DMS53 treated with DMSO at 0.1 percent for 48 hours (cell line): ENCODE measurements around the gene SPATS2.
"Not testable (repeated sequence)": the region's sequence is repeated elsewhere in the genome, so short reads cannot be mapped to it uniquely, and the experiment has no call there.

Experiments used
- DNase-seq: peaks from one replicate; lab custom pipeline; 2025; ENCODE audit not compliant: unreplicated experiment; lab: John Stamatoyannopoulos, UW

The SPATS2 gene

DNA sequence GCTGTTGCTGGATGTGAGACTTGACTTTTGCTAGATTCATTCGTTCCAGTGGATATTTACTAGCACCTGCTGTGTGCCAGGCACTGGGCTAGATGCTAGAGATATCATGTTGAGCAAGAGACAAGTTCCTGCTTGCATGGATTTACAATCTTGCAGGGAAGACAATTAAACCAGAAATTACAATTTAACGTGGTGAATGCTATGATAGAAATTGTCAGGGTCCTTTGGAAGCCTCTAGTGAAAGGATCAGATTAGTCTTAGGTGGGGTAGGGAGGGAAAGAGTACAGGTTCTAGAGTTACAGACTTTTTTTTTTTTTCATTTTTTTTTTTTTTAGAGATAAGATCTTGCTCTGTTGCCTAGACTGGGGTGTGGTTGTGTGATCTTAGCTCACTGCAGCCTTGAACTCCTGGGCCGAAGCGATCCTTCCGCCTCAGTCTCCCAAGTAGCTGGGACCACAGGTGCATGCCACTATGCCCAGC lies 36.7 kb downstream of the SPATS2 start:
- DNase-seq = no peak

DNA sequence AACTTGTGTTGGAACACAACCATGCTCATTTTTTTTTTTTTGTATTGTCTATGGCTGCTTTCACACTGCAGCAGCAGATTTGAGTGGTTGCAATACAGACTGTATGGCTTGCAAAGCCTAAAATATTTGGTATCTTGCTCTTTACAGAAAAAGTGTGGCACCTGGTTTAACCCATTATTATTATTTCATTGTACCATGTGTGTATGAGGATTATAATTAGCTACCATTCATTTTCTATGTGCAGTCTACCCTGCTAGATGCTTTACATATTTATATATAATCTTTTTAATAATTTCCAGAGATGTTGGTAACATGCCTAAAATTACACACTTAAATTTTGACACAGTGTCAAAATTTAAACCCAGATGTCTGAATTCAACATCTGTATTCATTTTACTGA lies 37.7 kb downstream of the SPATS2 start:
- no peak for DNase-seq

DNA sequence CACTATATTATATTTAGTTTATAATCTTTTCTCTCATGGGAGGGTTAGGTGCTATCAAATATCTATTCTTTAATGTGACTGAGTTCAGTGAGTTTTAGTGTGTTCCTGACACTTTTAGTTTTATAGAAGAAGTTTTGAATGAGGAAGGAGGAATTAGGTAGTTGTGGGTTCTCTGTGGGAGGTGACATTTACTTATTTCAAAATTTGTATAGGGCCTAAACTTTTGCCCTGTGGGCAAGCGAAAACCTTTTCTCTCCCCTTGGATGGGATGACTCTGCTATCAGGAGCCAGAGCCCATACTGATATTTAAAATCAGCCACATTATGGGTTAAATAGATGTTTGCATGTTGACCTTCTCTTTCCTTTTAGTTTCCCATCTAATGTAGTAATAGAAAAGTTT lies 43.6 kb downstream of the SPATS2 start:
- DNase-seq = no peak

DNA sequence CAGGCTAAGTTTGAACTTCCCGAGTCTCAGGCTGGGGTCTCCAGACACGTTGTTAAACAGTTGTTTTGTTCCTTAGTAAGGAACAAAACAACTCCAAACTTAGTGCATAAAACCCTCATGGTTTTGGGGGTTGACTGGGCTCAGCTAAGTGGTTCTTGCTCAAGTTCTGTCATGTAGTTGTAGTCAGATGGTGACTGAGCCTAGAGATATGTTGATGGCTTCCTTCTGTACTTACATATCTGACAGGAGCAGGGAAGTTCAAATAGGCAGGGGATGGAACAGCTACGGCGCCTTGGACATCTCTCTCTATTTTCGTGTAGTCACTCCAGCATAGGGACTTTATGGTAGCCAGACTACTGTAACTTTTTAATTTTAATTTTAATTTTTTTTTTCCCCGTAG lies 45.7 kb downstream of the SPATS2 start:
- no peak for DNase-seq

DNA sequence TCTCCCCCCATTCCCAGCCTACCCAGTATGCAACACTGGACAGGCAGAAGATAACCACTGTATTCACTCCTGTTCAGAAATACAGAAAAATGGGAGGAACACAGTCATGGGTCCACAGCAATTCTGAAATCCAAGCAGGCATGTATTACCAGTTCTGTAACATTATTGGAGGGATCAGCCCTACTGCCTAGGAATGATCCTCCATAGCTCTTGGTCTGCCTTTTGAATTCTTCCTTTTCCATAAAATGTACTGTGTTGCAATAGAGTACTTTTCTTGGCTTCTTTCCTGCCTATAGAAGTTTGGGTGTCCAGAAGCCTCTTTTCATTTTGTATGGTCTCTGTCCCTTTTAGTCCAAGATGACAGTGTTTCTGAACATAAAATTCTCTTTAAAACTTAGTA lies 46.5 kb downstream of the SPATS2 start:
- DNase-seq = no peak

DNA sequence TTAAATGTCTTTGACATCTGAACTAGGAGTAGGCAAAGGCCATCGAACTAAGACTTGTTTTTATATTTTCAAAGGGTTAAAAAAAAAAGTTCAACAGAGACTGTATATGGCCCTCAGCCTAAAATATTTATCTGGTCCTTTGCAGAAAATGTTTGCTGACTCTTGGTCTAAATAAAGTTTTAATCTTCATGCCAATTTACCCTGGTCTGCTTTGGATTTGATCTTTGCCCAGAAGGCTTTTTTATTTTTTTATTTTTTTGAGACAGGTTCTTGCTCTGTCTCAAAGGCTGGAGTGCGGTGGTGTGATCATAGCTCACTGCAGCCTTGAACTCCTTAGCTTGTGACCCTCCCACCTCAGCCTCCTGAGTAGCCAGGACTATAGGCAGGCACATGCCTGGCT lies 47.1 kb downstream of the SPATS2 start:
- DNase-seq = no peak

DNA sequence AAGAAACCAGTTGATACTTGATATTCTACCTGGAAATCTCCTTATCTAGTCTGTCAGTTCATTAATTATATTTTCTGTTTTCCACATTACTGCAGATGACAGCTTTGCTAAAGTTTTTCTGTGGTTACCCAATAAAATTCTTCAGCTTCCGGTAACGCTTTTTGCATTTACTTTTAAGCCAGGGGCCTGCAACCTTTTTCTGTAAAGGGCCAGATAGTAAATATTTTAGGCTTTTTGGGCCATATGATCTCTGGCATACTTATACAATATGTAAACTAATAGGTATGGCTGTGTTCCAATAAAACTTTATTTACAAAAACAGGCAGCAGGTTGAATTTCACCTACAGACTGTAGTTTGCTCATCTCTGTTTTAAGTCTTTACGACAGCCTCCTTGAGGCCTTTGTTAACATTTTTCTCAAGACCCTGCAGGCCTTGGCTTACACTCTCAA lies 48.3 kb downstream of the SPATS2 start:
- DNase-seq = no peak

DNA sequence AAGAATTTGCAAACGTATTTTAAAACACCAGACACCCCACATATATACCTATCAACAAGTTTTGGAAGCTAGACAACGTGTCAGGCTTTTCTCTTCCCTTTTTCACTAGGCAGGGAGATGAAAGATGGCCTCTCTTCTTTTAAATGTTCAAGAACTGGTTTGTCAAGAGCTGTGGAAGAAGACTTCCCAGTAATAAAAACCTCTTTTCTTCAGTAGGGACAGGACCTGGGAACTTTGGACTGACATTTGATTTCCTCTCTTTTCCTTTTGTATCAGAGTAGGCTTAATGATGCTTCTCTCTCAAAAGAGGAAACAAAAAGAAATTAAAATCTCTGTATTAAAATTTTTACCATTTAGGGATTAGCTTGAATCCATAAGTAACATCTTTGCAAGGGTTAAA lies 49.6 kb downstream of the SPATS2 start:
- no peak for DNase-seq

DNA sequence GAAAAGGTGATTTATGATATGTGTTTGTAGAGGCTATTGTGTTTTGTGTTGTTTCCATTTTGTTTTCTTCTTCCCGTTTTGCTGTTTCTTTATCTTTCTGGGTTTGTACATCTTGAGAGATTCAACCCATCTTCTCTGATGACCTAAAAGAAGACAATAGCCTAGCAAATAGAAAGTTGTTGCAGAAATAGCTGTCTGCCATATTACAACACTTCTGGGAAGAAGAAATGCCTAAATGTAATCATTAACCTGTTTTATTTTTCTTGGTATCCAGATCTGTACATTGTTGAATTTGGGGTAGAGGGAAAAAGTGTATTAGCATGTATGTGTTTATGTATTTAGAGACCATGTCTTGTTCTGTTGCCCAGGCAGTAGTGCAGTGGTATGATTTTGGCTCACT lies 50.3 kb downstream of the SPATS2 start:
- DNase-seq = no peak

DNA sequence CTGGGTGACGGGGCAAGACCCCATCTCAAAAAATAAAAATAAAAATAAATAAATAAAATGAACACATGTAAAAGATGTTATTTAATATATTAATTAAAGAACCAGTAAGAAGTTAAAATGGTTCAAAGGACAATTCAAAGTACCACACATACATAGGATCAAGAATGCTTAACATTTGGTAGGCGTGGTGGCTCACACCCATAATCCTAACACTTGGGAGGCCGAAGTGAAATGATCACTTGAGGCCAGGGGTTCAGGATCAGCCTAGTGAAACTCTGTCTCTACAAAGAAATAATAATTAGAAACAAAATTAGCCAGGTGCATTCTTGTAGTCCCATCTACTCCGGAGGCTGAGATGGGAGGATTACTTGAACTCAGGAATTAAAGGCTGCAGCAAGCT lies 53.3 kb downstream of the SPATS2 start:
- DNase-seq = no peak

DNA sequence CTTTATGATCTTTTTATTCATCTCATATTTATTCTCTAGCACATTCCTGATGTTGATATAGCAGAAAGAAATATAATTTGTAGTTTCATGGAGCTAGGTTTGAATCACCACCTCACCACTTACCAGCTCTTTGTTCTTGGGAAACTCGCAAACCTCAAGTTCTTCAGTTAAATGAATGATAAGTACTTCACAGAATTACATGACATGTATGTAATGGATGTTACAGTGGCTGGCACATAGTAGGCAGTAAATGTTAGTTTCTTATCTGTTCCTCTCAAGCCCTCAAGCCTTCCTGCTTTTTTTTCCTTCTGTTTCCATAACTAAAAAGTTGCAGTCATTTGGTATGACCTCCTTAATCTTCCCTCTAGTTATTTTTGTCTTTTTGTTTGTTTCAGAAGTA lies 54.9 kb downstream of the SPATS2 start:
- DNase-seq = no peak

DNA sequence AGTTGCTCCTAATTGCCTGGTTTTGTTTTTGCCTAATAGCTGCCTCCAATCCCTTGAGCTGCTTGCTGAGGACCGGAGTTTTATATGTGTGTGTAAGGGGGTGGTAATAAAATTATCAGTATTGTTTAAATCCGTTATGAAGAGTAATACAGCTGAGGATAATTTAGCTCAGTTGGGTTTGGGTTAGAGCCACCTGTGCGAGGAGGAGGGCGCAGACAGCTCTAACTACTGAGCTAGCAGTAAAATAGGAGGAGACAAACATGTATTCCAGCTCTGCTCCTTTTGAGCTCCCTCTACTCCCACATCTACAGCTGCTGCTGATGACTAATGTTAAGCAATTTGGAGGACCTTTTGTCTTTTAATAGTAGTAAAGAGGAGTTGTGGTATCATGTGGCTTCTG lies 61.5 kb downstream of the SPATS2 start:
- peak; percentile 12 for DNase-seq

DNA sequence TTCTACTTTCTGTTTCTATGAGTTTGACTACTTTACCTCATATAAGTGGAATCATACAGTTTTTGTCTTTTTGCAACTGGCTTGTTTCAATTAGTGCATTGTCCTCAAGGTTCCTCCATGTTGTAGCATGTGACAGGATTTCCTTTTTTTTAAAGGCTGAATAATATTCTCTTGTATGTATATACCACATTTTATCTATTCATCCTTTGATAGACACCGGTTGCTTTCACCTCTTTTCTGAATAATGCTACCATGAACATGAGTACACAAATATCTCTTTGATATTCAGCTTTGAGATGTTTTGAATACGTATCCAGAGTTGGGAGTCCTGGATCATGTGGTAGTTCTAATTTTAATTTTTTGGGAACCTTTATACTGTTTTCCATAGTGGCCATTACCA lies 65.4 kb downstream of the SPATS2 start:
- DNase-seq = no peak

DNA sequence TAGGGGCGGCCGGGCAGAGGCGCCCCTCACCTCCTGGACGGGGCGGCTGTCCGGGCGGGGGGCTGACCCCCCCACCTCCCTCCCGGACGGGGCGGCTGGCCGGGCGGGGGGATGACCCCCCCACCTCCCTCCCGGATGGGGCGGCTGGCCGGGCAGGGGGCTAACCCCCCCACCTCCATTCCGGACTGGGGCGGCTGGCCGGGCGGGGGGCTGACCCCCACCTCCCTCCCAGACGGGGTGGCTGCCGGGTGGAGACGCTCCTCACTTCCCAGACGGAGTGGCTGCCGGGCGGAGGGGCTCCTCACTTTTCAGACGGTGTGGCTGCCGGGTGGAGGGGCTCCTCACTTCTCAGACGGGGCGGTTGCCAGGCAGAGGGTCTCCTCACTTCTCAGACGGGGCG lies 69.5 kb downstream of the SPATS2 start:
- not testable (repeated sequence) for DNase-seq

DNA sequence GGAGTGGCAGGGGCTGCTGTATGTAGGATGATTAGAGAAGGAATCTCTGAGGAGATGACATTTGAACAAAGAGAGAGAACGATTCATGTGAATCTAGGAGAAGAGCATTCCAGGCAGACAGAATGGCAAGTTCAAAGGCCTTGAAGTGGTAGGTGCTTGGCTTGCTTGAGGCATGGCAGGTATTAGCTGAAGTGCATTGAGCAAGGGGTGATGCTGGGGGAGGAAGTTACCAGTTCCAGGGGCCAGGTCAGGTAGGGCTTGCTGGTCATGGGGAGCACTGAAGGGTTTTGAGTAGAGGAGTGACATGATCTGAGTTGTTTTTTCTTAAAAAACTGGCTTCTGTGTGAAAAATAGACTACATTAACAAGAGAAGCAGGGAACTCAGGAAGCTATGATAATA lies 71.8 kb downstream of the SPATS2 start:
- no peak for DNase-seq

DNA sequence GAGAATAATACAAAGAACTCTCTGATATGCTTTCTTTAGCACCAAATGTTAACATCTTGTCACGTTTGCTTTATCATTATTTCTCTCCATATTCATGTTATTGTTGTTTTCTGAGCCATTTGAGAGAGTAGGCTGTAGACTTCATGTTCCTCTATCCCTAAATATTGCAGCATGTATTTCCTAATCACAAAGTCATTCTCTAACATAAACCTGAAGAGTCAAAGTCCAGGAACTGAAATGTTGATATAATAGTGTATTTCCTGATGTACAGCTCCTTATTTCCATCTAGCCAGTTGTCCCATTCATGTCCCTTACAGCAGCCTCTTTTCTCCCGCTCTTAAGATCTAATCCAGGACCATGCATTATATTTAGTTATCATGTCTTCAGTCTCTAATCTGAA lies 72.8 kb downstream of the SPATS2 start:
- no peak for DNase-seq

DNA sequence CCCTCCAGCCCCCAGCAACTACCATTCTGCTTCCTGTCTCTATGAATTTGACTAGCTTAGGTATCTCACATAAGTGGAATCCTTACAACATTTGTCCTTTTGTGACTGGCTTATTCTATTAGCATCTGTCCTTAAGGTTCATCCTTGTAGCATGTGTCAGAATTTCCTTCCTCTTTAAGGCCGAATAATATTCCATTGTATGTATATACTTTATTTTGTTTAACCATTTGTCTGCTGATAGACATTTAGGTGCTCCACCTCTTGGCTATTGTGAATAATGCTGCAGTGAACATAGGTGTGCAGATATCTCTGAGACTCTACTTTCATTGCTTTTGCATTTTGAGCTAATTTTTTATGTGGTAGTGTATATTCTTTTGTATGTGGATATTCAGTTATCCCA lies 75.7 kb downstream of the SPATS2 start:
- DNase-seq = no peak

DNA sequence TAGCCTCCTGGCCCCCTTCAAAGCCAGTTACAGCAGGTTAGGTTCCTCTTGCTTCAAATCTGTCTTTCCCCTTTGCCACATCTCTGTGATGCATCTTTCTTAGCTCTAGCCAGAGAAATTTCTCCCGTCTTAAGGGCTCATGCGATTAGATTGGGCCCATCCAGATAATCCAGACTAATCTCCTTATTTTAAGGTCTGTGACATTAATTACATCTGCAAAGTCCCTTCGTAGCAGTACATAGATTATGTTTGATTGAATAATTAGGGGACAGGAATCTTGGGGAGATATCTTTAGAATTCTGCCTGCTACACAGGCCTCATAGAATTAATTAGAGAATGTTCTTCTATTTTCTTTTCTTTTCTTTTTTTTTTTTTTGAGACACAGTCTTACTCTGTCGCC lies 79.3 kb downstream of the SPATS2 start:
- no peak for DNase-seq

DNA sequence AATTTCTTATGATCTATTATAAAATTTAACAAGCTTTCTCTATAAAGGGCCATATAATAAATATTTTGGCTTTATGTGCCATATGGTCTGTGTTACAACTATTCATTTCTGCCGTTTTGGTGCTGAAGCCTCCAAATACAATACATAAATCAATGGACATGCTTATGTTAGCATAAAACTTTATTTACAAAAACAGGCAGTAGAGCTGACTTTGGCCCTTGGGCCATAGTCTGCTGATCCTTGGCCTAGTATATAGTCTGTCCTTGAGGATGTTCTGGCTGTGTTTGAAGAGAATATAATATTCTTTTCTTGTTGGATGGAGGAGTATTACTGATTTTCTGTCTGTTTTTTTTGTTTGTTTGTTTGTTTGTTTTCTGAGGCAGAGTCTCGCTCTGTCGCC lies 81.6 kb downstream of the SPATS2 start:
- no peak for DNase-seq

DNA sequence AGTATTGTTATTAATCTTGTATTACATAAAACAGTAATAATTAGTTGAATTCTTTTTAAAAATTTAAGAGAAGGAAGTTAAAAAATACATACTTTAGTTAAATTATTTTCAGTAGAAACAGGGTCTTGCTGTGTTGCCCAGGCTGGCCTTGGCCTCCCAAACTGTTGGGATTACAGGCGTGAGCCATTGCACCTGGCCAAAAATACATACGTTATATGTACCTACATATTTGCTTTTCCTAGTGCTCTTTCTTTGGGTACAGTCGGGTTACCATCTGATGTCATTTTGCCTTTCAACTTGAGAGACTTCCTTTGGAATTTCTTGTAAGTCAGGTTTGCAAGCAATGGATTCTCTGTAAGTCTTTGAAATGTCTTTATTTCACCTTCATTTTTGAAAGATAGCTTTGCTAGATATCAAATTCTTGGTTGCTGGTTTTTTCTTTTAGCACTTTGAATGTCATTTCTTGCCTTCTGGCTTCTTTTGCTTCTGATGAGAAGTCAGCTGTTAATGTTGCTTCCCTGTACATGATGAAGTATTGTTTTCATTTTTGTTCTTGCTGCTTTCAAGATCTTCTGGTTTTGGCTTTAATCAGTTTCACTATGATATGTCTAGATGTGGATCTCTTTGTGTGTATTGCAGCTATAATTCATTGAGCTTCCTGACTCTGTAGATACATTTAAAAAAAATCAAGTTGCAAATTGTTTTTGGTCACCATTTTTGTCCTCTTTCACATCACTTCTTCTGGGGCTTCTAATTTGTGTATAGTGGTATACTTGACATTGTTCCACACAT lies 84.4 kb downstream of the SPATS2 start:
- DNase-seq = no peak

DNA sequence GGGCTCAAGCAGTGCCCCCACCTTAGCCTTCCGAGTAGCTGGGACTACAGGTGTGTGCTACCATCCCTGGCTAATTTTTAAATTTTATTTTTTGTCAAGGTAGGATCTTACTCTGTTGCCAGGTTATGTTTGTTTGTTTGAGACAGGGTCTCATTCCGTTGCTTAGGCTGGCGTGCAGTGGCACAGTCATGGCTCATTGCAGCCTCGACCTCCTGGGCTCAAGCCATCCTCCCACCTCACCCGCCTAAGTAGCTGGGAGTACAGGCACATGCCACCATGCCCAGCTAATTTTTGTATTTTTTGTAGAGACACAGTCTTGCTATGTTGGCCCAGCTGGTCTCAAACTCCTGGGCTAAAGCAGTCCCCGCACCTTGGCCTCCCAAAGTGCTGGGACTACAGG lies 88.2 kb downstream of the SPATS2 start:
- no peak for DNase-seq

DNA sequence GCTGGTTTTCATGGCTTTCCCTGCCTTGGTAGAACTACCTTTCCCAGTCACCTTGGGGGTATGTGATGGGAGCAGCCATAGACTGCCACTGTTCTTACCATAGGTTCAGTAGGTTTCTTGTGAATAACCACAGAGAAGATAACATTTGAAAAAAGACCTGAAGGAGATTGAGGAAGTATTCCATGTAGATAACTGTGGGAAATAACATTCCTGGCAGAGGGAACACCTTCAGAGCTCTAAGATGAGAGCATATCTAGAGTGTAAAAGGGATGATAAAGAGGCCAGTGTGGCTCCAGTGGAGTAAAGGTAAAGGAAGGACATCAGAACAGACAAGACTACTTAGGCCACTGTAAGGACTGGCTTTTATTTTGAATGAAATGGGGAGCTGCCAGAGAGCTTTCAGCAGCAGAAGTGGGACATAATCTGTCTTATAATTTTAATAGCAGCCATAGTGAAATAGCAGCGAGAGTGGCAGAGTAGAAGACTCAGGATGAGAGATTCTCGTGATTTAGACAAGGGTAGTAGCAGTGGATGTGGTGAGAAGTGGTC lies 88.9 kb downstream of the SPATS2 start:
- no peak for DNase-seq

DNA sequence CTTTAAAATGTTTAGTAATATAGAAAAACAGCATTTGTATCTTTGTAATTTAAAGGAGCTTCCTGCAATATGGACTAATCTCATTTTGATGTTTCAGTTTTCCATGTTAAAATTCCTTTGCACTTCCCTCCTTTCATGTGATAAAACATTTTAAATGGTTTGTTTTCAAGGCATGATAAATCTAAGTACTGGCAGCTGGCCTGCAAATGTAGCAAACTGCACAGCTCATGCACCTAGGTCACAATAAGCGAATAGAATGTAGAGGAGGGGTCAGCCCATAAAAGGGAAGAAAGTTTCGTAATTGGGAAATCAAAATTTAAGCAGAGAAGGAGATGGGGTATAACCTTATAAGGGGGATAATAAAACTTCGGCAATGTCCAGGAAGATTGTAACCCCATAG lies 91.6 kb downstream of the SPATS2 start:
- no peak for DNase-seq
